HepG2 (cell line): ENCODE measurements around the gene CDC42SE1. TPM values are rescaled to one million over a fixed set of nuclear protein-coding genes. Genes with fewer than 3 reads are reported as not detected.

Experiments used
- AHDC1 ChIP-seq: sonication (generic); formaldehyde crosslinking; IDR thresholded peaks from 2 replicates; pipeline ENCODE4 v1.5.1; 2020; ENCODE audit warnings: mild to moderate bottlenecking, missing genetic modification reagents, borderline replicate concordance
- IRF1 ChIP-seq: sonication (generic); formaldehyde crosslinking; IDR thresholded peaks from 2 replicates; pipeline ENCODE4 v1.4.0; 2020; ENCODE audit warnings: low read depth, mild to moderate bottlenecking, missing genetic modification reagents
- JUND ChIP-seq: sonication (generic); formaldehyde crosslinking; IDR thresholded peaks from 2 replicates; pipeline ENCODE4 v1.8.0; 2022; ENCODE audit warnings: mild to moderate bottlenecking, missing genetic modification reagents
- NFIB ChIP-seq: sonication (generic); formaldehyde crosslinking; IDR thresholded peaks from 2 replicates; pipeline ENCODE4 v1.9.0; 2021; ENCODE audit warnings: missing genetic modification reagents, mild to moderate bottlenecking, borderline replicate concordance
- SP1 ChIP-seq, 2 experiments: fragments of 450-650 bp in 1 of 2; sonication (generic) in 1 of 2; formaldehyde crosslinking in 1 of 2; IDR thresholded peaks; 2 replicates each; pipeline versions ENCODE4 v1.4.0 to v1.6.1; 2016 to 2020; ENCODE audit warnings: missing genetic modification reagents in 1 of 2
- ZBTB44 ChIP-seq: sonication (generic); formaldehyde crosslinking; IDR thresholded peaks from 2 replicates; pipeline ENCODE4 v1.4.0; 2020; ENCODE audit warnings: missing genetic modification reagents
- ZNF773 ChIP-seq: sonication (generic); formaldehyde crosslinking; IDR thresholded peaks from 2 replicates; pipeline ENCODE4 v1.4.0; 2020; ENCODE audit warnings: missing genetic modification reagents, borderline replicate concordance
- ZSCAN9 ChIP-seq: IDR thresholded peaks from 2 replicates; pipeline ENCODE4 v1.6.1; 2016; ENCODE audit warnings: borderline replicate concordance
- ZUFSP ChIP-seq: sonication (generic); formaldehyde crosslinking; IDR thresholded peaks from 2 replicates; pipeline ENCODE4 v1.9.0; 2021; ENCODE audit warnings: missing genetic modification reagents, mild to moderate bottlenecking, borderline replicate concordance
- polyA plus RNA-seq, 8 experiments: library from polyadenylated mRNA; depleted of rRNA in 3 of 8; stranded (reverse) in 7 of 8; unstranded in 1 of 8; fragments of >200 nt; fragmentation: Illumina TruSeq in 4 of 8; extraction: Trizol in 4 of 8; gene quantifications; 2 replicates each; pipeline versions ENCODE4 v1.2.1 to v1.2.3, GENCODE V29; 2011 to 2016; ENCODE audit warnings: low read depth in 4 of 8, missing spikeins in 1 of 8, mixed read lengths in 1 of 8; ENCODE audit not compliant: insufficient read depth in 1 of 8
- total RNA-seq, 5 experiments: library from RNA; depleted of rRNA; stranded (reverse); fragments of >200 nt; fragmentation: Illumina TruSeq; extraction: Trizol; gene quantifications; 2 replicates each; pipeline ENCODE4 v1.2.3, GENCODE V29; 2016; ENCODE audit warnings: low read depth in 1 of 5

The CDC42SE1 gene
- total and polyA plus RNA-seq, 2 of the 13 experiments (the other 11 are each of a cell fraction or from before 2014, with no cell fraction given): 17.6 to 17.9 TPM

- no peak for TF ChIP-seq AHDC1 (CRISPR knock-in tag)
- no peak for TF ChIP-seq NFIB (CRISPR knock-in tag)
- no peak for TF ChIP-seq SP1 (IDR thresholded peaks at IDR 0.05)
- TF ChIP-seq SP1 (CRISPR knock-in tag; IDR thresholded peaks at IDR 0.05): peak; percentile 98
- no peak for TF ChIP-seq ZSCAN9 (CRISPR knock-in tag)
- peak; percentile 30; the same call in 1 of the 2 replicates for TF ChIP-seq ZNF773 (CRISPR knock-in tag)
- no peak for TF ChIP-seq IRF1 (CRISPR knock-in tag)
- no peak for TF ChIP-seq ZUFSP (CRISPR knock-in tag)
- no peak for TF ChIP-seq JUND (CRISPR knock-in tag)
- no peak for TF ChIP-seq ZBTB44
Measured at GRCh38 chr1:151008244-151009205, 50.9 kb downstream of the CDC42SE1 start, which contains the start of gene PRUNE1 (continued).
